HepG2 (cell line): ENCODE data around the gene SRP68. TPM values are rescaled to one million over a fixed set of nuclear protein-coding genes. Genes with fewer than 3 reads are reported as not detected.
A peak's percentile ranks its signal among the peaks of the same experiment; 100 is the strongest.

ENCODE experiments used
- ATF7 ChIP-seq, 2 experiments: fragments of 450-650 bp in 1 of 2; sonication (generic) in 1 of 2; formaldehyde crosslinking in 1 of 2; IDR thresholded peaks; 2 replicates each; pipeline versions ENCODE4 v1.4.0 to v1.6.1; 2016 to 2020; ENCODE audit warnings: antibody characterized with exemption in 1 of 2, mild to moderate bottlenecking in 1 of 2, missing genetic modification reagents in 1 of 2
- HIVEP1 ChIP-seq: sonication (generic); formaldehyde crosslinking; IDR thresholded peaks from 2 replicates; pipeline ENCODE4 v1.4.0; 2020; ENCODE audit warnings: mild to moderate bottlenecking, missing genetic modification reagents
- KMT2A ChIP-seq: sonication (generic); formaldehyde crosslinking; IDR thresholded peaks from 2 replicates; pipeline ENCODE4 v1.4.0; 2020; ENCODE audit warnings: missing genetic modification reagents
- MED13 ChIP-seq: sonication (generic); formaldehyde crosslinking; IDR thresholded peaks from 2 replicates; pipeline ENCODE4 v1.5.0; 2020; ENCODE audit warnings: missing genetic modification reagents
- NCOA1 ChIP-seq: sonication (generic); formaldehyde crosslinking; IDR thresholded peaks from 2 replicates; pipeline ENCODE4 v1.9.0; 2021; ENCODE audit warnings: missing genetic modification reagents
- NFE2L2 ChIP-seq: fragments of 150-350 bp; IDR thresholded peaks from 2 replicates; pipeline ENCODE4 v1.6.1; 2014; ENCODE audit warnings: low read length
- REPIN1 ChIP-seq: sonication (generic); formaldehyde crosslinking; IDR thresholded peaks from 2 replicates; pipeline ENCODE4 v1.8.0; 2022; ENCODE audit warnings: missing genetic modification reagents, low read depth, mild to moderate bottlenecking, borderline replicate concordance
- SMAD3 ChIP-seq: sonication (generic); formaldehyde crosslinking; IDR thresholded peaks from 2 replicates; pipeline ENCODE4 v1.4.0; 2020; ENCODE audit warnings: missing genetic modification reagents
- ZC3H4 ChIP-seq: sonication (generic); formaldehyde crosslinking; IDR thresholded peaks from 2 replicates; pipeline ENCODE4 v1.4.0; 2020; ENCODE audit warnings: missing genetic modification reagents, borderline replicate concordance
- ZNF143 ChIP-seq: sonication (generic); formaldehyde crosslinking; IDR thresholded peaks from 2 replicates; pipeline ENCODE4 v1.4.0; 2020; ENCODE audit warnings: missing genetic modification reagents
- ZNF232 ChIP-seq: sonication (generic); formaldehyde crosslinking; IDR thresholded peaks from 2 replicates; pipeline ENCODE4 v1.4.0; 2020; ENCODE audit warnings: missing genetic modification reagents, borderline replicate concordance
- ZNF546 ChIP-seq: sonication (generic); formaldehyde crosslinking; conservative IDR thresholded peaks from 2 replicates; pipeline ENCODE4 v1.8.1; 2023; ENCODE audit warnings: mild to moderate bottlenecking, missing genetic modification reagents
- ZNF562 ChIP-seq: sonication (generic); formaldehyde crosslinking; IDR thresholded peaks from 2 replicates; pipeline ENCODE4 v1.8.0; 2022; ENCODE audit warnings: missing genetic modification reagents, borderline replicate concordance
- ZNF652 ChIP-seq: IDR thresholded peaks from 2 replicates; pipeline ENCODE4 v1.6.1; 2016; ENCODE audit warnings: low read depth, borderline replicate concordance
- ZNF772 ChIP-seq: sonication (generic); formaldehyde crosslinking; IDR thresholded peaks from 2 replicates; pipeline ENCODE4 v1.5.0; 2020; ENCODE audit warnings: mild to moderate bottlenecking, missing genetic modification reagents
- ZNF841 ChIP-seq: sonication (generic); formaldehyde crosslinking; IDR thresholded peaks from 2 replicates; pipeline ENCODE4 v1.8.1; 2023; ENCODE audit warnings: missing genetic modification reagents, borderline replicate concordance
- ZSCAN20 ChIP-seq: sonication (generic); formaldehyde crosslinking; IDR thresholded peaks from 2 replicates; pipeline ENCODE4 v1.4.0; 2020; ENCODE audit warnings: missing genetic modification reagents, mild to moderate bottlenecking, borderline replicate concordance
- polyA plus RNA-seq, 8 experiments: library from polyadenylated mRNA; depleted of rRNA in 3 of 8; stranded (reverse) in 7 of 8; unstranded in 1 of 8; fragments of >200 nt; fragmentation: Illumina TruSeq in 4 of 8; extraction: Trizol in 4 of 8; gene quantifications; 2 replicates each; pipeline versions ENCODE4 v1.2.1 to v1.2.3, GENCODE V29; 2011 to 2016; ENCODE audit warnings: low read depth in 4 of 8, missing spikeins in 1 of 8, mixed read lengths in 1 of 8; ENCODE audit not compliant: insufficient read depth in 1 of 8
- total RNA-seq, 5 experiments: library from RNA; depleted of rRNA; stranded (reverse); fragments of >200 nt; fragmentation: Illumina TruSeq; extraction: Trizol; gene quantifications; 2 replicates each; pipeline ENCODE4 v1.2.3, GENCODE V29; 2016; ENCODE audit warnings: low read depth in 1 of 5
- TF ChIP-seq, protein P1 (sequence below): sonication (generic); formaldehyde crosslinking; IDR thresholded peaks from 2 replicates; pipeline ENCODE4 v1.8.0; 2022; ENCODE audit warnings: low read depth, missing genetic modification reagents
- TF ChIP-seq, protein P2 (sequence below): IDR thresholded peaks from 2 replicates; pipeline ENCODE4 v1.6.1; 2016; ENCODE audit warnings: missing compliant biosample characterization, missing genetic modification reagents, borderline replicate concordance
- TF ChIP-seq, protein P3 (sequence below): sonication (generic); formaldehyde crosslinking; IDR thresholded peaks from 2 replicates; pipeline ENCODE4 v1.8.1; 2022; ENCODE audit warnings: low read depth, mild to moderate bottlenecking, missing genetic modification reagents
- TF ChIP-seq, protein P4 (sequence below): sonication (generic); formaldehyde crosslinking; conservative IDR thresholded peaks from 2 replicates; pipeline ENCODE4 v1.8.1; 2023; ENCODE audit warnings: missing genetic modification reagents
- TF ChIP-seq, protein P5 (sequence below): sonication (generic); formaldehyde crosslinking; IDR thresholded peaks from 2 replicates; pipeline ENCODE4 v1.8.1; 2023; ENCODE audit warnings: mild to moderate bottlenecking, moderate library complexity, missing genetic modification reagents

SRP68 gene
- total and polyA plus RNA-seq, 2 of the 13 experiments (the other 11 are each of a cell fraction or from before 2014, with no cell fraction given), result 39.8 to 74.3 TPM

DNA sequence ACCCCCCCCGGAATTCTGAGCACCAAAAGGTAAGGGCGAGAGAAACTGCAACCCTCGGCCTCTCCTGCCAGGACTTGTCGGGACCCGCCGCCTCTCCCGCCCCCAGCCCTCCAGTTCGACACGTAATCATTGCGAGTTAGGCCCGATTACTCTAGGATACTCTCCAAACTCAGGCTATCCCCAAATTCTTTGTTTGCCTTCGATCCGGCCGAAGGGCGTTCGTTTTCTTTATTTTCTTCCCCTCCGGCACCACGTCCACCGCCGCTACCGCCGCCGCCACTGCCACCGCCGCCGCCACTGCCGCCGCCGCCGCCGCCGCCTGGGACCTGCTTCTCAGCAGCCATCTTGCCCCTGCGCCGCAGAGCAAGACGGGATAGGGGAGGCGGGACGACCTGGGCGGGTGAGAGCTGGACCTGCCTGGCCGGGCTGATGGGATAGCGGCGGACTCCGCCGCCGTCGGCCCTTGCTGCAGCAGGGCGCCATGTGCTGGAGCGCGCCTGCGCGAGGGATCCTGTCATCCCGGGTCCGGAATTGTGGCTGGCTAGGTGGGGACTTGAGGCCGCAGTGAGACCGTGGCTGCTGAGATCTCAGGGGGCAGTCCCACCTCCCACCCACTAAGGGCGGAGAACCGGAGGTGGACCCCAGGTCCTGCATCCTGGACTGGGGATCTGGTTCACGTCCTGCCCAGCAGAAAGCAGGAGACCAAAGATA is at the start of gene SRP68 (continued):
- TF ChIP-seq, protein P1, sequence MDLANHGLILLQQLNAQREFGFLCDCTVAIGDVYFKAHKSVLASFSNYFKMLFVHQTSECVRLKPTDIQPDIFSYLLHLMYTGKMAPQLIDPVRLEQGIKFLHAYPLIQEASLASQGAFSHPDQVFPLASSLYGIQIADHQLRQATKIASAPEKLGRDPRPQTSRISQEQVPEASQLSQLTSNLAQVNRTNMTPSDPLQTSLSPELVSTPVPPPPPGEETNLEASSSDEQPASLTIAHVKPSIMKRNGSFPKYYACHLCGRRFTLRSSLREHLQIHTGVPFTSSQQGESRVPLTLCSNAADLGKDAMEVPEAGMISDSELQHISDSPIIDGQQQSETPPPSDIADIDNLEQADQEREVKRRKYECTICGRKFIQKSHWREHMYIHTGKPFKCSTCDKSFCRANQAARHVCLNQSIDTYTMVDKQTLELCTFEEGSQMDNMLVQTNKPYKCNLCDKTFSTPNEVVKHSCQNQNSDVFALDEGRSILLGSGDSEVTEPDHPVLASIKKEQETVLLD (CRISPR knock-in tag), result peak; percentile 85; the same call in 1 of the 2 replicates
- TF ChIP-seq ZSCAN20 (CRISPR knock-in tag) (peak; percentile 53; the same call in 1 of the 2 replicates), ZNF841 (0 out of 2 replicates have a peak, but pooled peaks have one; percentile 41), HIVEP1 (CRISPR knock-in tag) (no peak; the same call in 1 of the 2 replicates), NCOA1 (CRISPR knock-in tag) (no peak), ZC3H4 (no peak), ZNF546 (peak; percentile 71; the same call in 1 of the 2 replicates), SMAD3 (CRISPR knock-in tag) (0 out of 2 replicates have a peak, but pooled peaks have one; percentile 18), NFE2L2 (no peak), ZNF143 (peak; percentile 92), ZNF652 (CRISPR knock-in tag) (no peak), ATF7 (IDR thresholded peaks at IDR 0.05) (no peak), ATF7 (CRISPR knock-in tag; IDR thresholded peaks at IDR 0.05) (peak; percentile 64; the same call in 1 of the 2 replicates), ZNF562 (CRISPR knock-in tag) (no peak), KMT2A (peak; percentile 96), MED13 (CRISPR knock-in tag) (peak; percentile 37; the same call in 1 of the 2 replicates), ZNF772 (CRISPR knock-in tag) (peak; percentile 88), REPIN1 (CRISPR knock-in tag) (peak; percentile 99; the same call in 1 of the 2 replicates), ZNF232 (CRISPR knock-in tag) (no peak; the same call in 1 of the 2 replicates)
- TF ChIP-seq, protein P2, sequence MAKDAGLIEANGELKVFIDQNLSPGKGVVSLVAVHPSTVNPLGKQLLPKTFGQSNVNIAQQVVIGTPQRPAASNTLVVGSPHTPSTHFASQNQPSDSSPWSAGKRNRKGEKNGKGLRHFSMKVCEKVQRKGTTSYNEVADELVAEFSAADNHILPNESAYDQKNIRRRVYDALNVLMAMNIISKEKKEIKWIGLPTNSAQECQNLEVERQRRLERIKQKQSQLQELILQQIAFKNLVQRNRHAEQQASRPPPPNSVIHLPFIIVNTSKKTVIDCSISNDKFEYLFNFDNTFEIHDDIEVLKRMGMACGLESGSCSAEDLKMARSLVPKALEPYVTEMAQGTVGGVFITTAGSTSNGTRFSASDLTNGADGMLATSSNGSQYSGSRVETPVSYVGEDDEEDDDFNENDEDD (CRISPR knock-in tag), result peak; percentile 95
- TF ChIP-seq, protein P3, sequence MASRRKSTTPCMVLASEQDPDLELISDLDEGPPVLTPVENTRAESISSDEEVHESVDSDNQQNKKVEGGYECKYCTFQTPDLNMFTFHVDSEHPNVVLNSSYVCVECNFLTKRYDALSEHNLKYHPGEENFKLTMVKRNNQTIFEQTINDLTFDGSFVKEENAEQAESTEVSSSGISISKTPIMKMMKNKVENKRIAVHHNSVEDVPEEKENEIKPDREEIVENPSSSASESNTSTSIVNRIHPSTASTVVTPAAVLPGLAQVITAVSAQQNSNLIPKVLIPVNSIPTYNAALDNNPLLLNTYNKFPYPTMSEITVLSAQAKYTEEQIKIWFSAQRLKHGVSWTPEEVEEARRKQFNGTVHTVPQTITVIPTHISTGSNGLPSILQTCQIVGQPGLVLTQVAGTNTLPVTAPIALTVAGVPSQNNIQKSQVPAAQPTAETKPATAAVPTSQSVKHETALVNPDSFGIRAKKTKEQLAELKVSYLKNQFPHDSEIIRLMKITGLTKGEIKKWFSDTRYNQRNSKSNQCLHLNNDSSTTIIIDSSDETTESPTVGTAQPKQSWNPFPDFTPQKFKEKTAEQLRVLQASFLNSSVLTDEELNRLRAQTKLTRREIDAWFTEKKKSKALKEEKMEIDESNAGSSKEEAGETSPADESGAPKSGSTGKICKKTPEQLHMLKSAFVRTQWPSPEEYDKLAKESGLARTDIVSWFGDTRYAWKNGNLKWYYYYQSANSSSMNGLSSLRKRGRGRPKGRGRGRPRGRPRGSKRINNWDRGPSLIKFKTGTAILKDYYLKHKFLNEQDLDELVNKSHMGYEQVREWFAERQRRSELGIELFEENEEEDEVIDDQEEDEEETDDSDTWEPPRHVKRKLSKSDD (CRISPR knock-in tag), result peak; percentile 95
- TF ChIP-seq, protein P4, sequence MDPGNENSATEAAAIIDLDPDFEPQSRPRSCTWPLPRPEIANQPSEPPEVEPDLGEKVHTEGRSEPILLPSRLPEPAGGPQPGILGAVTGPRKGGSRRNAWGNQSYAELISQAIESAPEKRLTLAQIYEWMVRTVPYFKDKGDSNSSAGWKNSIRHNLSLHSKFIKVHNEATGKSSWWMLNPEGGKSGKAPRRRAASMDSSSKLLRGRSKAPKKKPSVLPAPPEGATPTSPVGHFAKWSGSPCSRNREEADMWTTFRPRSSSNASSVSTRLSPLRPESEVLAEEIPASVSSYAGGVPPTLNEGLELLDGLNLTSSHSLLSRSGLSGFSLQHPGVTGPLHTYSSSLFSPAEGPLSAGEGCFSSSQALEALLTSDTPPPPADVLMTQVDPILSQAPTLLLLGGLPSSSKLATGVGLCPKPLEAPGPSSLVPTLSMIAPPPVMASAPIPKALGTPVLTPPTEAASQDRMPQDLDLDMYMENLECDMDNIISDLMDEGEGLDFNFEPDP (CRISPR knock-in tag), result no peak
- TF ChIP-seq, protein P5, sequence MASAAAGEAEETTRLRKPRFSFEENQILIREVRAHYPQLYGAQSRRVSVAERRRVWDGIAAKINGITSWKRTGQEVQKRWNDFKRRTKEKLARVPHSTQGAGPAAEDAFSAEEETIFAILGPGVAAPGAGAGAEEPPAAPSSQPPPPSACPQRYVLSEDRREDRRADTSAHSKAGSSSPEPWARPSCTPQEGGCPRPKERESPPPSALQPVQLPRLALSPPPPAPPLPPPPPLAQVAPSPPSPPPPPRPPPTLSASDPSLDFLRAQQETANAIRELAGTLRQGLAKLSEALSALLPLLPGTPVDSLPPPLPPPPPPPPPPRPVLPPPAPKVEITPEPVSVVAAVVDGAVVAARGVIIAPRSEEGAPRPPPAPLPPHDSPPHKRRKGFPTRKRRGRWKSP, result peak; percentile 75
